ENCODE results near the gene NUDT15. TPM values are rescaled to one million over a fixed set of nuclear protein-coding genes. Genes with fewer than 3 reads are reported as not detected.
A peak's percentile ranks its signal among the peaks of the same experiment; 100 is the strongest.

NUDT15 gene
- total and polyA plus RNA-seq, 10 of the 15 experiments (the other 5 are each of a cell fraction or from before 2014, with no cell fraction given): 11.4 to 26.7 (median 18.0) TPM

DNA sequence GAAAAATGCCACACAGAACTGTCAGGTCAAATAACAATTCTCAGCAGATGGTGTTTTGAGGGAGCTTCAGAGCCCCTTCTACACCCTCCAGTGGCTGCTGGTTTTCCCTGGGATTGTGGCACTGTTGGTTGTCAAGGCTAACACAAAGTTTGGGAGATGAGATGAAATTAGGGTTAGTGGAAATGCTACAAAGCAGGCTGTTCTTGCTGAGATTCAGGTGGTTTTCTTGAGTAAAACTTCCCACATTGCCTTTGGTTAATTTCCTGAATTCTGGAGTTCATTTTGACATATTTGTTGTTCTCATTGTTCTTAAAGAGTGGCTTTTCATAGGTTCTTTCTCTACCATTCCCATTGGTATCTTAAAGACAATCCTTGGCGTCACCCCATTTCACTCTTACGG lies 35.3 kb downstream of the NUDT15 start:
- Histone ChIP-seq H3K9me3 (replicated peaks; ENCODE audit: control insufficient read depth, insufficient read depth, low read length) (peaks cover 14% of the 10 kb centered on the region; the same call in 2 of the 3 replicates), H3K4me2 (ENCODE audit: control insufficient read depth, insufficient read depth) (no peak overlapping the region), H3K4me3 (no peak overlapping the region), H3K4me1 (ENCODE audit: control insufficient read depth, insufficient read depth, low read length) (no peaks in the 10 kb centered on the region), H4K20me1 (ENCODE audit: control insufficient read depth, insufficient read depth) (no peaks in the 10 kb centered on the region), H3K9ac (ENCODE audit: control insufficient read depth, insufficient read depth, low read length) (no peak overlapping the region), H3K36me3 (ENCODE audit: control insufficient read depth in 2 of 2, insufficient read depth in 2 of 2, low read length in 1 of 2) (peaks cover 7 to 27% of the 10 kb centered on the region in 2 experiments; a peak in 3 of 4 replicates), H3K27me3 (replicated peaks in 1 of 2; ENCODE audit: control insufficient read depth in 2 of 2, insufficient read depth in 2 of 2, low read length in 1 of 2) (no peaks in the 10 kb centered on the region), H3K27ac (ENCODE audit: control insufficient read depth, insufficient read depth) (0 out of 2 replicates have a peak overlapping the region, but pooled peaks have one; percentile 13), H2AFZ (ENCODE audit: control insufficient read depth, low read depth, low read length) (no peak overlapping the region), H3K79me2 (ENCODE audit: control insufficient read depth, insufficient read depth, low read length) (no peaks in the 10 kb centered on the region; the same call in 1 of the 2 replicates)
- no peak for TF ChIP-seq FOXK2 (IDR thresholded peaks at IDR 0.05)
- FAIRE-seq (no peak), DNase-seq (ENCODE audit: low read depth, low spot score) (no peak), ATAC-seq (no peak)
- CTCF ChIA-PET: interaction anchor here (0.7 kb wide), 1 partner anchor 19 kb away, joined by 3 read pairs; no protein-coding TSS in a partner anchor
- TSS peak; percentile 16 for BruUV-seq (replicated peaks)
- SMC1A ChIA-PET (ENCODE audit: uncharacterized antibody, unreplicated experiment): interaction anchor here (0.6 to 1.1 kb wide), 2 partner anchors 35 to 1992 kb away, joined by 3 read pairs; no protein-coding TSS in a partner anchor
- POLR2A ChIA-PET: no interaction called here
- RAD21 ChIA-PET (ENCODE audit: unreplicated experiment): no interaction called here
- 100% methylated on average over 2 of the region's 2 CpGs for WGBS (ENCODE audit: insufficient coverage, insufficient replicate concordance, low lambda C conversion rate, missing lambda C conversion rate)
- in situ Hi-C loops (cut with MboI) (no loop called here), intact Hi-C loops (cut with micrococcal nuclease; ENCODE audit: unreplicated experiment) (loop anchor here (10.0 kb wide), 1 partner anchor 278 kb away; no protein-coding TSS in a partner anchor)

DNA sequence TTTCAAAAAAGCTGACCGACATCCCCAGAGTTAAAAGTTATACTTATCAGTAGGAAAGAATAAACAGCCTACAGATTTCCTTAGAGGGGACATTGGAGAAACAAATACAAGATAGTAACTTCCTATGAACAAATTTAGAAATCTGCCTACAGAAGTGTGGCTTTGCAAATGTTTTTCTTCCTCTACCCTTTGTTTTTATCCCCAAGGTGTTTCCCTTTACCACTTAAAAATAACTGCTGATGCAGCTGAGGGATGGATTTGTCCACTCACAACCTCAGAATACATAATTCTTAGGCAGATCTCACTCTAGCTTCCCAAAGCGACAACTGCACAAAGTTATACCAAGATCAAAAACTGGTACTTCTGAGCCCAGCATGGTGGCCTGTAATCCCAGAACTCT lies 36.5 kb downstream of the NUDT15 start:
- Histone ChIP-seq H3K79me2 (ENCODE audit: control insufficient read depth, insufficient read depth, low read length) (no peaks in the 10 kb centered on the region; the same call in 1 of the 2 replicates), H3K9me3 (replicated peaks; ENCODE audit: control insufficient read depth, insufficient read depth, low read length) (peaks cover 13% of the 10 kb centered on the region; the same call in 2 of the 3 replicates), H3K4me2 (ENCODE audit: control insufficient read depth, insufficient read depth) (no peak overlapping the region), H3K27ac (ENCODE audit: control insufficient read depth, insufficient read depth) (no peak overlapping the region), H3K4me3 (no peak overlapping the region), H4K20me1 (ENCODE audit: control insufficient read depth, insufficient read depth) (no peaks in the 10 kb centered on the region), H3K36me3 (ENCODE audit: control insufficient read depth in 2 of 2, insufficient read depth in 2 of 2, low read length in 1 of 2) (peaks cover 8 to 29% of the 10 kb centered on the region in 2 experiments; a peak in 3 of 4 replicates), H3K4me1 (ENCODE audit: control insufficient read depth, insufficient read depth, low read length) (peaks cover 7% of the 10 kb centered on the region), H3K9ac (ENCODE audit: control insufficient read depth, insufficient read depth, low read length) (no peak overlapping the region), H2AFZ (ENCODE audit: control insufficient read depth, low read depth, low read length) (no peak overlapping the region), H3K27me3 (replicated peaks in 1 of 2; ENCODE audit: control insufficient read depth in 2 of 2, insufficient read depth in 2 of 2, low read length in 1 of 2) (no peaks in the 10 kb centered on the region)
- in situ Hi-C loops (cut with MboI): no loop called here
- RAD21 ChIA-PET (ENCODE audit: unreplicated experiment): no interaction called here
- BruUV-seq (replicated peaks): no TSS peak
- SMC1A ChIA-PET (ENCODE audit: uncharacterized antibody, unreplicated experiment): no interaction called here
- POLR2A ChIA-PET: no interaction called here
- DNase-seq (ENCODE audit: low read depth, low spot score) (no peak), ATAC-seq (no peak), FAIRE-seq (no peak)
- 97% methylated on average over 2 of the region's 2 CpGs for WGBS (ENCODE audit: insufficient coverage, insufficient replicate concordance, low lambda C conversion rate, missing lambda C conversion rate)
- CTCF ChIA-PET: no interaction called here
- intact Hi-C loops (cut with micrococcal nuclease; ENCODE audit: unreplicated experiment): loop anchor here (10.0 kb wide), 1 partner anchor 279 kb away; no protein-coding TSS in a partner anchor
- TF ChIP-seq, protein P1, sequence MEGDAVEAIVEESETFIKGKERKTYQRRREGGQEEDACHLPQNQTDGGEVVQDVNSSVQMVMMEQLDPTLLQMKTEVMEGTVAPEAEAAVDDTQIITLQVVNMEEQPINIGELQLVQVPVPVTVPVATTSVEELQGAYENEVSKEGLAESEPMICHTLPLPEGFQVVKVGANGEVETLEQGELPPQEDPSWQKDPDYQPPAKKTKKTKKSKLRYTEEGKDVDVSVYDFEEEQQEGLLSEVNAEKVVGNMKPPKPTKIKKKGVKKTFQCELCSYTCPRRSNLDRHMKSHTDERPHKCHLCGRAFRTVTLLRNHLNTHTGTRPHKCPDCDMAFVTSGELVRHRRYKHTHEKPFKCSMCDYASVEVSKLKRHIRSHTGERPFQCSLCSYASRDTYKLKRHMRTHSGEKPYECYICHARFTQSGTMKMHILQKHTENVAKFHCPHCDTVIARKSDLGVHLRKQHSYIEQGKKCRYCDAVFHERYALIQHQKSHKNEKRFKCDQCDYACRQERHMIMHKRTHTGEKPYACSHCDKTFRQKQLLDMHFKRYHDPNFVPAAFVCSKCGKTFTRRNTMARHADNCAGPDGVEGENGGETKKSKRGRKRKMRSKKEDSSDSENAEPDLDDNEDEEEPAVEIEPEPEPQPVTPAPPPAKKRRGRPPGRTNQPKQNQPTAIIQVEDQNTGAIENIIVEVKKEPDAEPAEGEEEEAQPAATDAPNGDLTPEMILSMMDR (IDR thresholded peaks at IDR 0.05 in 2 of 3, conservative IDR thresholded peaks at IDR 0.05 in 1 of 3; ENCODE audit: control insufficient read depth in 2 of 3, extremely low read depth in 1 of 3, insufficient read depth in 1 of 3, low read depth in 3 of 3, low read length in 3 of 3): no peak
- no peak for TF ChIP-seq POU2F2 (IDR thresholded peaks at IDR 0.05; ENCODE audit: borderline replicate concordance, low read depth, low read length)
- no peak for TF ChIP-seq LARP7 (IDR thresholded peaks at IDR 0.05)
- TF ChIP-seq, protein P2, sequence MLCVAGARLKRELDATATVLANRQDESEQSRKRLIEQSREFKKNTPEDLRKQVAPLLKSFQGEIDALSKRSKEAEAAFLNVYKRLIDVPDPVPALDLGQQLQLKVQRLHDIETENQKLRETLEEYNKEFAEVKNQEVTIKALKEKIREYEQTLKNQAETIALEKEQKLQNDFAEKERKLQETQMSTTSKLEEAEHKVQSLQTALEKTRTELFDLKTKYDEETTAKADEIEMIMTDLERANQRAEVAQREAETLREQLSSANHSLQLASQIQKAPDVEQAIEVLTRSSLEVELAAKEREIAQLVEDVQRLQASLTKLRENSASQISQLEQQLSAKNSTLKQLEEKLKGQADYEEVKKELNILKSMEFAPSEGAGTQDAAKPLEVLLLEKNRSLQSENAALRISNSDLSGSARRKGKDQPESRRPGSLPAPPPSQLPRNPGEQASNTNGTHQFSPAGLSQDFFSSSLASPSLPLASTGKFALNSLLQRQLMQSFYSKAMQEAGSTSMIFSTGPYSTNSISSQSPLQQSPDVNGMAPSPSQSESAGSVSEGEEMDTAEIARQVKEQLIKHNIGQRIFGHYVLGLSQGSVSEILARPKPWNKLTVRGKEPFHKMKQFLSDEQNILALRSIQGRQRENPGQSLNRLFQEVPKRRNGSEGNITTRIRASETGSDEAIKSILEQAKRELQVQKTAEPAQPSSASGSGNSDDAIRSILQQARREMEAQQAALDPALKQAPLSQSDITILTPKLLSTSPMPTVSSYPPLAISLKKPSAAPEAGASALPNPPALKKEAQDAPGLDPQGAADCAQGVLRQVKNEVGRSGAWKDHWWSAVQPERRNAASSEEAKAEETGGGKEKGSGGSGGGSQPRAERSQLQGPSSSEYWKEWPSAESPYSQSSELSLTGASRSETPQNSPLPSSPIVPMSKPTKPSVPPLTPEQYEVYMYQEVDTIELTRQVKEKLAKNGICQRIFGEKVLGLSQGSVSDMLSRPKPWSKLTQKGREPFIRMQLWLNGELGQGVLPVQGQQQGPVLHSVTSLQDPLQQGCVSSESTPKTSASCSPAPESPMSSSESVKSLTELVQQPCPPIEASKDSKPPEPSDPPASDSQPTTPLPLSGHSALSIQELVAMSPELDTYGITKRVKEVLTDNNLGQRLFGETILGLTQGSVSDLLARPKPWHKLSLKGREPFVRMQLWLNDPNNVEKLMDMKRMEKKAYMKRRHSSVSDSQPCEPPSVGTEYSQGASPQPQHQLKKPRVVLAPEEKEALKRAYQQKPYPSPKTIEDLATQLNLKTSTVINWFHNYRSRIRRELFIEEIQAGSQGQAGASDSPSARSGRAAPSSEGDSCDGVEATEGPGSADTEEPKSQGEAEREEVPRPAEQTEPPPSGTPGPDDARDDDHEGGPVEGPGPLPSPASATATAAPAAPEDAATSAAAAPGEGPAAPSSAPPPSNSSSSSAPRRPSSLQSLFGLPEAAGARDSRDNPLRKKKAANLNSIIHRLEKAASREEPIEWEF (IDR thresholded peaks at IDR 0.05; ENCODE audit: insufficient replicate concordance, low read depth, low read length): no peak
- no peak for TF ChIP-seq NFIC (IDR thresholded peaks at IDR 0.05; ENCODE audit: low read depth, low read length)
- no peak for TF ChIP-seq SRF (IDR thresholded peaks at IDR 0.05; ENCODE audit: low read depth in 2 of 2, low read length in 2 of 2)

Measured in GM12878 (cell line).